GM12878 (cell line): ENCODE measurements around the gene ACTL6B. TPM values are rescaled to one million over a fixed set of nuclear protein-coding genes. Genes with fewer than 3 reads are reported as not detected.

Experiments used
- ATAC-seq: fragments of 200-7000 bp; cut with Tn5 transposase; 3 replicates; pipeline ENCODE4 v1.9.1; 2020; ENCODE audit warnings: mild to moderate bottlenecking, moderate library complexity
- BruUV-seq: library from RNA; stranded (reverse); fragments of 400-500 nt; replicated peaks from 2 replicates; lab custom pipeline; 2021; lab: Mats Ljungman, UMichigan
- CTCF ChIA-PET: fragments of 300-600 bp; sonication (Branson Sonifier 250); formaldehyde crosslinking; extraction: SDS; loops from one replicate; lab custom pipeline; 2021; ENCODE audit warnings: inconsistent platforms; lab: Yijun Ruan, JAX
- POLR2A ChIA-PET: fragments of 350-600 bp; formaldehyde crosslinking; extraction: SDS; loops from one replicate; lab custom pipeline; 2021; ENCODE audit warnings: inconsistent platforms; lab: Charles Lee
- RAD21 ChIA-PET: fragments of 300-600 bp; sonication (Branson Sonifier 250); formaldehyde crosslinking; loops from one replicate; lab custom pipeline; 2023; ENCODE audit warnings: antibody characterized with exemption; ENCODE audit not compliant: unreplicated experiment; lab: Charles Lee
- SMC1A ChIA-PET: fragments of 300-600 bp; sonication (Branson Sonifier 250); formaldehyde crosslinking; loops from one replicate; lab custom pipeline; 2023; ENCODE audit not compliant: unreplicated experiment, uncharacterized antibody; lab: Charles Lee
- DNase-seq: peaks from one replicate; pipeline ENCODE4 v3.0.0-alpha.2; 2011; ENCODE audit warnings: low read depth, low spot score
- FAIRE-seq: peaks from 3 replicates; lab custom pipeline; 2011; peaks lifted over from hg19 to GRCh38; lab: Jason Lieb, UNC
- H2AFZ ChIP-seq: 2 replicates; pipeline ENCODE4 v1.6.0; 2011; ENCODE audit warnings: low read depth, low read length, control low read depth; ENCODE audit not compliant: control insufficient read depth
- H3K27ac ChIP-seq: 2 replicates; pipeline ENCODE4 v1.5.1; 2011; ENCODE audit warnings: control low read depth; ENCODE audit not compliant: control insufficient read depth, insufficient read depth
- H3K27me3 ChIP-seq, 2 experiments: replicated peaks in 1 of 2; 2 replicates each; pipeline versions ENCODE4 v1.6.0 to v1.6.1; 2011; ENCODE audit warnings: low read length in 1 of 2; ENCODE audit not compliant: control insufficient read depth in 2 of 2, insufficient read depth in 2 of 2
- H3K36me3 ChIP-seq, 2 experiments: 2 replicates each; pipeline ENCODE4 v1.5.1; 2011; ENCODE audit warnings: low read length in 1 of 2; ENCODE audit not compliant: control insufficient read depth in 2 of 2, insufficient read depth in 2 of 2
- H3K4me1 ChIP-seq: 2 replicates; pipeline ENCODE4 v1.6.1; 2011; ENCODE audit warnings: mild to moderate bottlenecking, low read length, moderate library complexity, mixed read lengths; ENCODE audit not compliant: control insufficient read depth, insufficient read depth
- H3K4me2 ChIP-seq: 2 replicates; pipeline ENCODE4 v1.6.0; 2011; ENCODE audit warnings: control low read depth; ENCODE audit not compliant: control insufficient read depth, insufficient read depth
- H3K4me3 ChIP-seq: fragments of 200-600 bp; sonication (generic); 2 replicates; pipeline ENCODE4 v1.5.1; 2016
- H3K79me2 ChIP-seq: 2 replicates; pipeline ENCODE4 v1.6.0; 2011; ENCODE audit warnings: low read length; ENCODE audit not compliant: control insufficient read depth, insufficient read depth
- H3K9ac ChIP-seq: 2 replicates; pipeline ENCODE4 v1.8.0; 2011; ENCODE audit warnings: low read length, control low read depth, mixed read lengths; ENCODE audit not compliant: control insufficient read depth, insufficient read depth
- H3K9me3 ChIP-seq: replicated peaks from 3 replicates; pipeline ENCODE4 v1.5.1; 2011; ENCODE audit warnings: mild to moderate bottlenecking, low read length; ENCODE audit not compliant: control insufficient read depth, insufficient read depth
- H4K20me1 ChIP-seq: 2 replicates; pipeline ENCODE4 v1.6.0; 2011; ENCODE audit not compliant: control insufficient read depth, insufficient read depth
- ATF7 ChIP-seq: fragments of 450-650 bp; IDR thresholded peaks from 2 replicates; pipeline ENCODE4 v1.6.1; 2016; ENCODE audit warnings: low read depth, mild to moderate bottlenecking
- BACH1 ChIP-seq: fragments of 450-650 bp; IDR thresholded peaks from 2 replicates; pipeline ENCODE4 v1.6.1; 2017; ENCODE audit warnings: mild to moderate bottlenecking, borderline replicate concordance
- CREM ChIP-seq: IDR thresholded peaks from 2 replicates; pipeline ENCODE4 v1.6.1; 2014; ENCODE audit warnings: antibody characterized with exemption, low read depth
- E2F4 ChIP-seq: IDR thresholded peaks from 2 replicates; pipeline ENCODE4 v1.6.1; 2012; ENCODE audit warnings: low read depth, low read length, improper control_type of control experiment
- IKZF2 ChIP-seq, 2 experiments: fragments of 450-650 bp; IDR thresholded peaks; 2 replicates each; pipeline ENCODE4 v1.6.1; 2017; ENCODE audit warnings: mild to moderate bottlenecking in 2 of 2, moderate library complexity in 2 of 2
- PAX5 ChIP-seq: IDR thresholded peaks from 2 replicates; pipeline ENCODE4 v1.6.1; 2011; ENCODE audit warnings: low read depth, low read length, borderline replicate concordance
- PBX3 ChIP-seq: IDR thresholded peaks from 2 replicates; pipeline ENCODE4 v1.6.1; 2011; ENCODE audit warnings: mild to moderate bottlenecking, low read depth, low read length, moderate library complexity; ENCODE audit not compliant: insufficient replicate concordance
- SMC3 ChIP-seq: IDR thresholded peaks from 2 replicates; pipeline ENCODE4 v1.6.1; 2011; ENCODE audit warnings: low read length, improper control_type of control experiment, borderline replicate concordance
- STAT3 ChIP-seq: IDR thresholded peaks from 2 replicates; pipeline ENCODE4 v1.6.1; 2011; ENCODE audit warnings: low read depth, low read length, improper control_type of control experiment
- TCF7 ChIP-seq: IDR thresholded peaks from 2 replicates; pipeline ENCODE4 v1.6.1; 2014; ENCODE audit warnings: antibody characterized with exemption, borderline replicate concordance
- USF2 ChIP-seq: IDR thresholded peaks from 2 replicates; pipeline ENCODE4 v1.6.1; 2011; ENCODE audit warnings: low read depth, low read length, improper control_type of control experiment, borderline replicate concordance
- WRNIP1 ChIP-seq: IDR thresholded peaks from 2 replicates; pipeline ENCODE4 v1.6.1; 2011; ENCODE audit warnings: low read depth, low read length, improper control_type of control experiment, borderline replicate concordance
- ZNF274 ChIP-seq: IDR thresholded peaks from one replicate; pipeline ENCODE4 v1.8.0; 2011; ENCODE audit not compliant: insufficient read length, insufficient read depth
- ZNF592 ChIP-seq: fragments of 450-650 bp; IDR thresholded peaks from 2 replicates; pipeline ENCODE4 v1.6.1; 2017; ENCODE audit warnings: mild to moderate bottlenecking, moderate library complexity
- ZSCAN29 ChIP-seq: fragments of 450-650 bp; IDR thresholded peaks from 2 replicates; pipeline ENCODE4 v1.6.1; 2017; ENCODE audit warnings: mild to moderate bottlenecking, moderate library complexity
- WGBS: methylation state at CpG from one replicate; pipeline ENCODE4 v1.1.6; 2016; ENCODE audit warnings: low lambda C conversion rate; ENCODE audit not compliant: insufficient replicate concordance, insufficient coverage; ENCODE audit errors: missing lambda C conversion rate; 5-methylcytosine and 5-hydroxymethylcytosine counted together
- in situ Hi-C: fragments of 300-500 bp; cut with MboI; formaldehyde crosslinking; loops from 9 replicates; pipeline ENCODE4 v1.14.3; 2018; ENCODE audit warnings: mixed read lengths
- intact Hi-C: fragments of 100-400 bp; cut with micrococcal nuclease; formaldehyde crosslinking; loops from one replicate; pipeline ENCODE4 v1.14.2; 2022; ENCODE audit not compliant: unreplicated experiment
- polyA plus RNA-seq, 11 experiments: library from polyadenylated mRNA; depleted of rRNA in 4 of 11; unstranded in 6 of 11; stranded (reverse) in 5 of 11; fragments of >200 nt; fragmentation: Nextera tagmentation in 4 of 11; fragmentation: Illumina TruSeq in 1 of 11; extraction: Ambion mirVana in 4 of 11; extraction: Trizol in 1 of 11; gene quantifications; 1 replicate in 1 of 11; 2 replicates in 10 of 11; pipeline versions ENCODE4 v1.2.1 to v1.2.3, GENCODE V29; 2011 to 2016; ENCODE audit warnings: inconsistent platforms in 2 of 11, missing spikeins in 2 of 11, low read depth in 1 of 11
- total RNA-seq, 4 experiments: library from RNA; depleted of rRNA in 3 of 4; stranded (reverse); fragments of >200 nt in 3 of 4; fragmentation: Illumina TruSeq in 1 of 4; extraction: Trizol in 1 of 4; gene quantifications; 2 replicates each; pipeline versions ENCODE4 v1.2.1 to v1.2.3, GENCODE V29; 2013 to 2021

The ACTL6B gene
- total and polyA plus RNA-seq, 10 of the 15 experiments (the other 5 are each of a cell fraction or from before 2014, with no cell fraction given): not detected

GRCh38 chr7:100687751-100688300 is 31.6 kb upstream of the ACTL6B start:
- FAIRE-seq: no peak
- peaks cover 0 to 30% of the 10 kb centered on the region in 2 experiments; a peak in 3 of 4 replicates for H3K36me3 ChIP-seq
- H3K4me3 ChIP-seq: no peak overlapping the region
- POLR2A ChIA-PET: interaction anchor here (0.5 to 1.3 kb wide), 4 partner anchors 18 to 540 kb away, joined by 4 to 8 read pairs (median 5); partner anchors contain the start of gene POP7
- in situ Hi-C loops: loop anchor here (25.0 kb wide), 1 partner anchor 226 kb away; the partner anchor contains the start of gene SPACDR
- SMC1A ChIA-PET: no interaction called here
- H4K20me1 ChIP-seq: no peaks in the 10 kb centered on the region
- no peak overlapping the region for H3K9ac ChIP-seq
- peaks cover 25% of the 10 kb centered on the region for H3K4me1 ChIP-seq
- no peak overlapping the region for H2AFZ ChIP-seq
- DNase-seq: no peak
- H3K27me3 ChIP-seq: no peaks in the 10 kb centered on the region
- RAD21 ChIA-PET: no interaction called here
- WGBS: 81% methylated on average over 22 of the region's 25 CpGs
- no TSS peak for BruUV-seq
- TF ChIP-seq SMC3: no peak
- TF ChIP-seq E2F4: no peak
- TF ChIP-seq ATF7: no peak
- no peak for TF ChIP-seq STAT3
- no peak for TF ChIP-seq WRNIP1
- TF ChIP-seq ZNF274: no peak
- no peak for TF ChIP-seq USF2
- TF ChIP-seq CREM: no peak
- TF ChIP-seq BACH1: no peak
- TF ChIP-seq PBX3: no peak
- no peak for TF ChIP-seq ZSCAN29
- TF ChIP-seq IKZF2 (IDR thresholded peaks at IDR 0.05): no peak
- no peak for TF ChIP-seq ZNF592
- TF ChIP-seq TCF7: no peak
- no peak for TF ChIP-seq PAX5
- TF ChIP-seq, all 136 proteins: peak for 0
- Histone ChIP-seq H3K27ac (no peak overlapping the region), H3K9me3 (no peaks in the 10 kb centered on the region), H3K79me2 (peaks cover 42% of the 10 kb centered on the region), H3K4me2 (no peak overlapping the region)
- CTCF ChIA-PET: interaction anchor here (6.1 to 6.6 kb wide), 2 partner anchors 9 to 102 kb away, joined by 41 to 57 read pairs; partner anchors contain the start of genes FBXO24 and LRCH4
- ATAC-seq: no peak
- intact Hi-C loops: no loop called here
